ENCODE data around the gene OR2K2.
"Not testable (repeated sequence)": the region's sequence is repeated elsewhere in the genome, so short reads cannot be mapped to it uniquely, and the experiment has no call there.

Gene OR2K2

DNA sequence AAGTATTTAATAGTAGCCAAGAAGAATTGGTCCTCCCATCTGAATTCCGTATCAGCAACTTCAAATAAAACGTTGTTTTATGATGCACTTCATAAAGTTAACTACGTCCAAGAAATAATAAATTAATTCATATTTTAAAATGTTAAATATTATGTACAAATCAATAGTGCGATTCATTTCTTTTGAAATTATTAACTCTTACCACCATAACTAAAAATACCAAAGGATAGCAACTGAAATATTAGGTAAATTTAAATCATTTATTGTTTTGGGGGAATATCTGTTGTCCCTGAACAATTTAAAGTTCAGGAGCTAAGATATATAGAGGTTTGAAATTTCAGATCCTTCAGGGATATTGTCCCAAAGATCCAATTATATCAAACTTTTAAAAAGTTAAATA, at the start of gene OR2K2:
Gene OR2K2, minus strand, starts transcription at position 101 of the 400 bp plus-strand sequence. CDS start 1,791 bp downstream, outside the sequence.
- DNase-seq = no peak

GRCh38 chr9:111375817-111376564, 46.0 kb upstream of the OR2K2 start:
- DNase-seq = no peak

- no peak for DNase-seq
These were observed 45.0 kb upstream of the OR2K2 start for GRCh38 chr9:111375062-111375461.

GRCh38 chr9:111372297-111372696, 42.3 kb upstream of the OR2K2 start:
- DNase-seq = no peak

GRCh38 chr9:111366978-111367377, 37.0 kb upstream of the OR2K2 start:
- no peak for DNase-seq

DNA sequence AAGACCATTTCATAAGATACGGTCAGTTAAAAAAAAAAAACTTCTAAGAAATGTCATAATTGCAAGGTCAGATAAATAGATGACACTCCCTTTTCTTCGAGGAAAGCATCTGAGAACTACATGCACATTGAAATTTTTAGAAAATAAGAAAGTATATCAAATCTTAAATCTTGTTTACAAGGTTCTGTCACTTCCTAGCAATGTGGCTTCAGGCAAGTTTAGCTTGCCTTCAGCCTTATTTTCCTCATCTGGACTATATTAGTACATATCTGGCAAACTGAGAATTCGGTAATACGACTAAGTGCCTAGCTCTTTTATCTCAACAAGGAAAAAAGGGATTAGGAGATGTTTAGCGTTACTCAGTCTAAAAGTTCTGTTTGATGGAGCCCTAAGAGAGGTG, 32.5 kb upstream of the OR2K2 start:
- DNase-seq = no peak

- no peak for DNase-seq
These were observed 30.9 kb upstream of the OR2K2 start for GRCh38 chr9:111360881-111361280.

DNA sequence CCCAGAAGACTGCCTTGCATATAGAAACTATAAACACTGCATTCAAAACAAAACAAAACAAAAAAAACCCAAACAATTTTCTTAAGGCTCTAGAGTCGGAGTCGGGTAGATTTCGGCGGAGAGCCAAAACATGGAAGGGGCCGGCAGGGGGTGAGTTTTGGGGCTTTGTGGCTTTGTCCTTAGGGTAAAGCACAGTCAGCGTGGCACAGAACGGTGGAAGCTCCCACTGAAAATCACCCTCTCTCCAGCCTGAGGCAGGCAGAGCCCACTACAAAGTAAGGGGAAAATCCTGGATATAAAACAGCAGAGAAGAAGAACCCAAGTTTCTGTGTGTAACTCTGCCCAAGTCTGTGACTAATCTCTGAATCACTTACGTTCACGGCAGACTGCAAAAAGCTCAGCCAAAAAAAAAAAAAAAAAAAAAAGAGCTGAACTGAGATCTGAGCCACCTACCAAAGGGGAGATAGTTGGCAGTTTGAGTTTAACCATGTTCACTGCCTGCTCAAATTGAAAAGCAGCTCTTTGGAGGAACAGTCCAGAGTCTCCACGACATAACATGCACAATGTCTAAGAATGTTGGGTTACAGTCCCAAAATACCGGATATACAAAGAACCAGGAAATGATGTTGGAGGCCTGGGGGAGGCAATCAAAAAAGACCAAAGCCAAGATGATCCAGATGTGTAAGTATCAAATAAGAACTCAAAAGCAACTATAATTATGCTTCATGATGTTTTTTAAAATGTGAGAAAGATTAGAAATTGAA, 26.6 kb upstream of the OR2K2 start:
- DNase-seq = no peak

- no peak for DNase-seq
These were observed 22.5 kb upstream of the OR2K2 start for GRCh38 chr9:111352545-111352944.

- DNase-seq = no peak
These were observed 20.5 kb upstream of the OR2K2 start for GRCh38 chr9:111350556-111350955.

DNA sequence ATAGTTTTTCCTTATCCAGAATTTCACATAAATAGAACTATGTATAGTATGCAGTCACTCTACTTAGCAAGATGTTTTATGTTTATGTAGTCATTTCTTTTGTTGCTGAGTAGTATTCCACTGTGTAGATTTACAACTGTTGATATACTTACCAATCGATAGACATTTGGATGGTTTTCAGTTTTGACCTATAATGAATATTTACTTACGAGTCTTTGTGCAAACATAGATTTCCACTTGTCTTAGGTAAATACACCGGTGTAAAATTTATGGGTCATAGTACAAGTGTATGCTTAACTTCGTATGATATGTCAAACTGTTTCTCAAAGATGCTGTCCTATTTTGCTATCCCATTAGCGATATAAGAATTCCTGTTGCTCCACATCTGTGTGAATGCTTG, 19.7 kb upstream of the OR2K2 start:
- no peak for DNase-seq

DNA sequence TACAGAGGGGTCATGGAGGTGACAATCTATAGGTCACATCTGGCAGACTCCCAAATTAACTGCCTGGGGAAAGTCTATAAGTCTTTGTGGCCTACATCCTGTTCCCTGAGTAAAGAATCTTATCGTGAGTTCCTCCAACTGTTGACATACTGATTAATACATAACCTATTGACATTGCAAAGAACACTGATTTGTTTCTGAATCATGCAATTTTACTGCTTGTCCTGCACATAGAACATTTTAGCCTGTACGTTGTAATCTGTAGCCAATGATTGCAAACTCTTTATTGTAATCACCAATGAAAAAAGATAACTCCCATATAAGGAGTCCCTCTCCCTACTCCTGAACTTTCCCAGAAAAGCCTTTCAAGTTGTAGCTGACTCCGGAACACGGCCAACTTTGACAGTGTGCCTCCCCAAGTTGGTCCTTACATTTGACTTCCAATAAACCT, 18.8 kb upstream of the OR2K2 start:
- DNase-seq = no peak

GRCh38 chr9:111334318-111334863, 4.4 kb upstream of the OR2K2 start:
- DNase-seq = not testable (repeated sequence)

DNA sequence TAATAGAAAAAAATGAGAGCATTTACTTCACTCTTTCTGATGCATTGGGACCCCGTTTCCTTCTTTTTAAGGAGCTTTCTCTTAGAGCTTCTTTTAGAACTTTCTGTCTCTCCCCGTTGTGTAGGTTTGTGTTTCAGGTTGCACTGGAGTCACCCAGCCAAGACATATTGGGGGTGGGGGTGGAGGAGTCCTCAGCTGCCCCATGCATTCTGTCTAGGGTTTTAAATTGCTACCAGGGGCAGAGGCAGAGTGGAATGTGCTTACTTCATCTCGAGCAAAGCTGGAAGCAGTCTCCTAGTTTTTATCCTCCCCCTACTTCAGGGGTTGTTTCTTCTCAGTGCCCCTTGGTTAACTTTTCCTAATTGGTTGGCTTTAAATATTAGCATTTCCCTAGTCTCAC, 9.4 kb downstream of the OR2K2 start:
- no peak for DNase-seq

DNA sequence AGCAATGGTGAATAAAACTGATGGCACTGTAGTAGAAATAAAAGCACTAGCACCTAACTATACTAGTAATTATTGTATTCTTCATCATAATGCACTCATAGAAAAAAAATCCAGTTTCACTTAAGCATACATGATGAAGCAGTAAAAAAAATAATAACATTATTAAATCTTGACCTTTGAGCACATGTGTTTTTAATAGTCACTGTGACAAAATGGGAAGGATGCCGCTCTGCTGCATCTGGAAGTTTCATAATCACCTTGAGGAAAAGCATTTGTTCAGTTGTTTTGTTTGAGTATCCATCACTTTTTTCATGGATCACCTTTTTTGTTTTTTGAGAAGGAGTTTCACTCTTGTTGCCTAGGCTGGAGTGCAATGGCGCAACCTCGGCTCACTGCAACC, 13.2 kb downstream of the OR2K2 start:
- no peak for DNase-seq

DNA sequence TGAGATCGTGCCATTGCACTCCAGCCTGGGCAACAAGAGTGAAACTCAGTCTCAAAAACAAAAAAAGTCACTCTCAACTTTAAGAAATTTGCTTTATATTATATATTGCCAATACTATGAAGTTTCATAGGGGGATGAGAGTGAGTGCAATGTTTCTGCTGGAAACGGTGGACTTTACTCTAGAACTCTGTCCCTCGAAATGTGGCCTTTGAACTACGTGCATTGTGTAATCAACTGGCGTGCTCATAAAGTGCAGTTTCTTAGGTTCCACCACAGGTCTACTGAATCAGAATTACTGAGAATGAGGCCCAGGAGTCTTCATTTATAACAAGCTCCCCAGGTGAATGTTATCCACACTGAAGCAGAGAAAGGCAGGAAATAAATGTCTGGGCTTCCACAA, 24.1 kb downstream of the OR2K2 start:
- DNase-seq = no peak

DNA sequence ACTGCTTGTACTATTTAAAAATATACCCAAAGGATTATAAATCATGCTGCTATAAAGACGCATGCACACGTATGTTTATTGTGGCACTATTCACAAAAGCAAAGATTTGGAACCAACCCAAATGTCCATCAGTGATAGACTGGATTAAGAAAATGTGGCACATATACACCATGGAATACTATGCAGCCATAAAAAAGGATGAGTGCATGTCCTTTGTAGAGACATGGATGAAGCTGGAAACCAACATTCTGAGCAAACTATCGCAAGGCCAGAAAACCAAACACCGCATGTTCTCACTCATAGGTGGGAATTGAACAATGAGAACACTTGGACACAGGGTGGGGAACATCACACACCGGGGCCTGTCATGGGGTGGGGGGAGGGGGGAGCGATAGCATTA, 26.0 kb downstream of the OR2K2 start:
- not testable (repeated sequence) for DNase-seq

GRCh38 chr9:111301195-111301594, 28.8 kb downstream of the OR2K2 start:
- DNase-seq = no peak

DNA sequence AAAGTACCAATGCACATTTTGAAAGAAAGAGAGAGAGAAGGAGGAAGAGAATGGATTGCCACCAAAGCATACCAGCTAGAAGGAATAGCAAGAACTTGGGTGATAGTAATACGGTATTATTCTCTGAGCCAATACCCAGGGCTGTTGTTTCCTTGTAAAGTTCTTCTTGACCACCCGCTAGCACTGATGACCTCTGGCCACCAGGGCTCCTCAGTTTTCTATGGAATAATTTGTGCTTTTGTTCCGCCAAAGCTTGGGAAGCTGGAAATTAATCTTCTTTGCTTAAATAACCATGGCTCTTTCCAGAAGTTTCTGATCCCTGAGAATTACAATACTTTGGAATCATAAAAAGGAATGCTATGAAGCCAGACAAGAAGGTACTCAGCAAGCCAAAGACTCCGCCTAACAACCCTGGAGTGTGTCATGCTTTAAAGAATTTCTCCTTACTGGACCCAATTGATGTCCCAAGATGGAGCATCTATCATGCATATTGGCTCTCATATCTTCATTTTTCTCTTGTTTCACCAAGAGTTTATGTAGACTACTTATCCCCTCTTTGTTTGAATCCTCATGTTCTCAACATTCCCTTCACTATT, 29.8 kb downstream of the OR2K2 start:
- no peak for DNase-seq

- not testable (repeated sequence) for DNase-seq
These were observed 30.4 kb downstream of the OR2K2 start for GRCh38 chr9:111299599-111299966.

- DNase-seq = peak; percentile 27
These were observed 31.1 kb downstream of the OR2K2 start for GRCh38 chr9:111298731-111299598.

DNA sequence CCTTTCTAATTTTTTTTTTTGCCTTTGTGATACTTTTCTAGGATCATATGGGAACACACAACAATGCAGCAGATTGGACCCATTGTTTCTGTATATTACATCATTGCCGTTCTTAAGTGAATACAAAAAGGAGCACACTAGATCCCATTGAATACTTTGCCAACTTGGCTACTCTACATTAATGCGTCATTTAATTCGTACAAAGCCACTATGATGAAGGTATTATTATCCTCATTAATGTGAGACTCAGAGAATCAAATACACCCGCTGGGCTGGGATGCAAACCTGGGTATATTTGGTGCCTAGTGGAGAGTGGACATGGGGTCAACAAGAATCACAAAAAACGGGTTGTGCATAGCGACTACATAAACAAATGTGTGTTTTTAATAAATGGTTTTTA, 31.9 kb downstream of the OR2K2 start:
- no peak for DNase-seq
